ENCODE data around the gene GIN1. TPM values are rescaled to one million over a fixed set of nuclear protein-coding genes. Genes with fewer than 3 reads are reported as not detected.

GIN1 gene
- total RNA-seq, 1 experiment from 2014 or later: 5.7 TPM

- POLR2A ChIA-PET: no interaction called here
- peak; percentile 22; the same call in 1 of the 2 replicates for ATAC-seq
- no peak overlapping the region for H3K27ac Mint-ChIP-seq
Observed at GRCh38 chr5:103037673-103038455, 82.1 kb downstream of the GIN1 start.

GRCh38 chr5:103036601-103037000 lies 83.3 kb downstream of the GIN1 start:
- H3K4me3 Mint-ChIP-seq: no peak overlapping the region
- H3K36me3 Mint-ChIP-seq: 0 out of 2 replicates have a peak, but pooled peaks cover 11% of the 10 kb centered on the region
- H3K9me3 Mint-ChIP-seq: peaks cover 6% of the 10 kb centered on the region
- DNase-seq (ENCODE audit: low spot score) (no peak), ATAC-seq (no peak)
- H3K4me1 Mint-ChIP-seq: no peaks in the 10 kb centered on the region
- TF ChIP-seq, protein P1, sequence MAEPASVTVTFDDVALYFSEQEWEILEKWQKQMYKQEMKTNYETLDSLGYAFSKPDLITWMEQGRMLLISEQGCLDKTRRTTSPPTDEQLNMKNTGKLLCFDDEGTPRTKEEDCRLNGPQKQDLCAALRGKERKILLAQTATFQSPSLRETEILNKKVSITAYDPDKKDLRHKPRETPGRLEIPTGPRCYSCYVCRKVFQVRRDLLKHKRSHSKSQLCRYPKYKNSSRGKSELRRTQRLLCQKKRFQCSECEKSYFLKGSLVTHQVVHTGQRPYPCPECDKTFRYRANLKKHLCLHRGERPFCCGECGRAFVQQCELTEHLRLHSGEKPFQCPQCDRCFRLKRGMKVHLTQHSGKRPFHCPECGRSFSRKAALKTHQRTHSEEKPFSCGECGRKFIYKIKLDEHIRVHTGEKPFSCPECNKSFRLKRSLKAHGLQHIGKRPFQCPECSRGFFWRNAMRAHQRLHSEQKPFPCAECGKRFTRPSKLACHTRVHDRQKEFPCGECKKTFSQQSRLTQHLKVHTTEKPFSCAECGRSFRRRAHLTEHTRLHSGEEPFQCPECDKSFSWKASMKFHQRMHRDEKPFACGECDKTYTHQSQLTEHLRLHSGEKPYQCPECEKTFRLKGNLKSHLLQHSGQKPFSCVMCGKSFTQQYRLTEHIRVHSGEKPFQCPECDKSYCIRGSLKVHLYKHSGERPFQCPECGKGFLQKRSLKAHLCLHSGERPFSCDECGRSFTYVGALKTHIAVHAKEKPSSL (CRISPR knock-in tag; conservative IDR thresholded peaks at IDR 0.05): no peak
- TF ChIP-seq FOXJ3 (CRISPR knock-in tag; IDR thresholded peaks at IDR 0.05; ENCODE audit: borderline replicate concordance): no peak
- TF ChIP-seq CDX4 (CRISPR knock-in tag; IDR thresholded peaks at IDR 0.05; ENCODE audit: borderline replicate concordance): no peak
- no peak for TF ChIP-seq RELA (CRISPR knock-in tag; IDR thresholded peaks at IDR 0.05; ENCODE audit: borderline replicate concordance)
- no peak for TF ChIP-seq HMGA2 (CRISPR knock-in tag; IDR thresholded peaks at IDR 0.05)
- TF ChIP-seq, protein P2, sequence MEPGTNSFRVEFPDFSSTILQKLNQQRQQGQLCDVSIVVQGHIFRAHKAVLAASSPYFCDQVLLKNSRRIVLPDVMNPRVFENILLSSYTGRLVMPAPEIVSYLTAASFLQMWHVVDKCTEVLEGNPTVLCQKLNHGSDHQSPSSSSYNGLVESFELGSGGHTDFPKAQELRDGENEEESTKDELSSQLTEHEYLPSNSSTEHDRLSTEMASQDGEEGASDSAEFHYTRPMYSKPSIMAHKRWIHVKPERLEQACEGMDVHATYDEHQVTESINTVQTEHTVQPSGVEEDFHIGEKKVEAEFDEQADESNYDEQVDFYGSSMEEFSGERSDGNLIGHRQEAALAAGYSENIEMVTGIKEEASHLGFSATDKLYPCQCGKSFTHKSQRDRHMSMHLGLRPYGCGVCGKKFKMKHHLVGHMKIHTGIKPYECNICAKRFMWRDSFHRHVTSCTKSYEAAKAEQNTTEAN (CRISPR knock-in tag; IDR thresholded peaks at IDR 0.05): no peak
- no peak for TF ChIP-seq ZNF219 (CRISPR knock-in tag; IDR thresholded peaks at IDR 0.05; ENCODE audit: borderline replicate concordance)
- TF ChIP-seq, protein P3, sequence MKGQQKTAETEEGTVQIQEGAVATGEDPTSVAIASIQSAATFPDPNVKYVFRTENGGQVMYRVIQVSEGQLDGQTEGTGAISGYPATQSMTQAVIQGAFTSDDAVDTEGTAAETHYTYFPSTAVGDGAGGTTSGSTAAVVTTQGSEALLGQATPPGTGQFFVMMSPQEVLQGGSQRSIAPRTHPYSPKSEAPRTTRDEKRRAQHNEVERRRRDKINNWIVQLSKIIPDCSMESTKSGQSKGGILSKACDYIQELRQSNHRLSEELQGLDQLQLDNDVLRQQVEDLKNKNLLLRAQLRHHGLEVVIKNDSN (CRISPR knock-in tag; IDR thresholded peaks at IDR 0.05): no peak
- ChIA-PET CTCF (interaction anchor here (1.0 kb wide), 1 partner anchor 103 kb away, joined by 4 read pairs; no protein-coding TSS in a partner anchor), POLR2A (no interaction called here)
- H3K27me3 Mint-ChIP-seq (ENCODE audit: low read depth): no peaks in the 10 kb centered on the region
- no peak overlapping the region for H3K27ac Mint-ChIP-seq

More at GRCh38 chr5:103037673-103038455, 82.1 kb downstream of the GIN1 start:
- H3K27me3 Mint-ChIP-seq (ENCODE audit: low read depth): no peaks in the 10 kb centered on the region
- no peak overlapping the region for H3K4me3 Mint-ChIP-seq
- peaks cover 6% of the 10 kb centered on the region for H3K9me3 Mint-ChIP-seq
- H3K4me1 Mint-ChIP-seq: no peaks in the 10 kb centered on the region
- no peak for DNase-seq (ENCODE audit: low spot score)
- H3K36me3 Mint-ChIP-seq: 0 out of 2 replicates have a peak, but pooled peaks cover 8% of the 10 kb centered on the region
- CTCF ChIA-PET: no interaction called here
- TF ChIP-seq ZNF396 (CRISPR knock-in tag; IDR thresholded peaks at IDR 0.05; ENCODE audit: borderline replicate concordance) (no peak), ZNF121 (CRISPR knock-in tag; IDR thresholded peaks at IDR 0.05) (no peak), FOXJ3 (CRISPR knock-in tag; IDR thresholded peaks at IDR 0.05; ENCODE audit: borderline replicate concordance) (no peak), ZNF416 (CRISPR knock-in tag; IDR thresholded peaks at IDR 0.05) (no peak), ZBTB21 (CRISPR knock-in tag; IDR thresholded peaks at IDR 0.05; ENCODE audit: borderline replicate concordance) (no peak)
- TF ChIP-seq, protein P4, sequence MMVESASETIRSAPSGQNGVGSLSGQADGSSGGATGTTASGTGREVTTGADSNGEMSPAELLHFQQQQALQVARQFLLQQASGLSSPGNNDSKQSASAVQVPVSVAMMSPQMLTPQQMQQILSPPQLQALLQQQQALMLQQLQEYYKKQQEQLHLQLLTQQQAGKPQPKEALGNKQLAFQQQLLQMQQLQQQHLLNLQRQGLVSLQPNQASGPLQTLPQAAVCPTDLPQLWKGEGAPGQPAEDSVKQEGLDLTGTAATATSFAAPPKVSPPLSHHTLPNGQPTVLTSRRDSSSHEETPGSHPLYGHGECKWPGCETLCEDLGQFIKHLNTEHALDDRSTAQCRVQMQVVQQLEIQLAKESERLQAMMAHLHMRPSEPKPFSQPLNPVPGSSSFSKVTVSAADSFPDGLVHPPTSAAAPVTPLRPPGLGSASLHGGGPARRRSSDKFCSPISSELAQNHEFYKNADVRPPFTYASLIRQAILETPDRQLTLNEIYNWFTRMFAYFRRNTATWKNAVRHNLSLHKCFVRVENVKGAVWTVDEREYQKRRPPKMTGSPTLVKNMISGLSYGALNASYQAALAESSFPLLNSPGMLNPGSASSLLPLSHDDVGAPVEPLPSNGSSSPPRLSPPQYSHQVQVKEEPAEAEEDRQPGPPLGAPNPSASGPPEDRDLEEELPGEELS (CRISPR knock-in tag; IDR thresholded peaks at IDR 0.05): no peak

Other genes starting within 250 kb of the GIN1 start
- gene PPIP5K2, start 163 bp upstream of the GIN1 start, total RNA-seq (2021): 47.3 to 67.6 TPM (median 47.8 TPM) in 3 replicates
- gene MACIR, start 138.6 kb upstream of the GIN1 start, total RNA-seq (2021): 12.4 to 13.8 TPM (median 13.1 TPM) in 3 replicates